ENCODE measurements around the gene TEN1. TPM values are rescaled to one million over a fixed set of nuclear protein-coding genes. Genes with fewer than 3 reads are reported as not detected.

TEN1 gene, protein sequence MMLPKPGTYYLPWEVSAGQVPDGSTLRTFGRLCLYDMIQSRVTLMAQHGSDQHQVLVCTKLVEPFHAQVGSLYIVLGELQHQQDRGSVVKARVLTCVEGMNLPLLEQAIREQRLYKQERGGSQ
- 9.4 and 12.6 TPM in 2 replicates for total RNA-seq
- 10.3 and 11.4 TPM in 2 replicates for polyA plus RNA-seq
- polyA plus RNA-seq (2012) = 15.3 and 18.4 TPM in 2 replicates
- 13.6 and 18.5 TPM in 2 replicates for polyA minus RNA-seq (ENCODE audit: low replicate concordance)

DNA sequence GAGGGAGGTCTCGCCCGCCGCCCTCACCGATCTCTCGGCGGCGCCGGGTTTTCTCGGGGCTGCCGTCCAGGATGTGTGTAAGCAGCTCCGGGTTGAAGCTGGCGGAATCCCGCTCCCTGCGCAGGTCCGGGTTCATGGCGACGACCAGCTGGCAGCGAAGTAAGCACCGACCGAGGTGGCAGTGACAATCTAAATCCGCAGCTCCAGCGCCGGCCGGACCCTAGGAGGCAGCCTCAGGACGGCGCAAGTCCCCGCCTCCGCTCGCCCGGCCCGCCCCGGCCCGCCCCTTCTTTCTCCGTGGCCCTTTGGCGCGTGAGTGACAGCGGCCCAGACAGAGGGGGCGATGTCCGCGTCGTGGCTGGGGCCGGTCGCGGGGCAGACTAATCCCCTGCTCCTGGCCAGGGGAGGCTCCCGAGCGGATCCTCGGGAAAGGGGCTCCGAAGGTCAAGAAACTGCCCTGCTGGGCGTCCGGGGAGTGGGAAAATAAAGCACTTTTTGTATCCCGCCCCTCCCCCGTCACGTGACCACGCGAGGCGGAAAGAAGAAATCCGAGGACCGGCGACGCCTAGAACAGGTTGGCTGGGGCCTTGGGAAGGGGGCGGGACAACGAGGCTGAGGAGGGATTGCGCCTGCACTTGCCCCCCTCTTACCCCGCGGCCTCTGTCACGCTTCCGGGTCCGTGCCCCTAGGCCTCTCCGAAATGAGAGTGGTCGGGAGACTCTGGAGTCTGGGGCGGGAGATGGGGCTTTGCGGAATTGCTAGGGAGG lies at the start of gene TEN1, which contains the start of gene ACOX1:
TSS of gene TEN1 (plus strand) at position 303 of the 767 bp plus-strand sequence. CDS start 6,953 bp downstream, outside the sequence.
TSS of gene ACOX1 (minus strand) at position 229 of the 767 bp plus-strand sequence. CDS start at position 136, 93 bp downstream.
- H3K9me3 ChIP-seq (ENCODE audit: control insufficient read depth, insufficient read depth, low read depth, low read length) = no peaks in the 10 kb centered on the region
- peak within 1 kb of the TSS; percentile 100 for H3K4me2 ChIP-seq (ENCODE audit: extremely low read depth, insufficient read depth, low read length)
- peak within 1 kb of the TSS; percentile 97 for H3K27ac ChIP-seq (ENCODE audit: insufficient read depth, low read length)
- H3K36me3 ChIP-seq (ENCODE audit: control insufficient read depth, insufficient read depth, low read length) = no peaks in the 10 kb centered on the region
- peaks cover 10% of the 10 kb centered on the region for H3K79me2 ChIP-seq (ENCODE audit: control insufficient read depth, insufficient read depth, low read length)
- H3K9ac ChIP-seq (ENCODE audit: insufficient read depth, low read length) = peak within 1 kb of the TSS; percentile 97
- no peak for TF ChIP-seq EZH2 (IDR thresholded peaks at IDR 0.05; ENCODE audit: low read length, missing control alignments)
- TF ChIP-seq, protein P1, sequence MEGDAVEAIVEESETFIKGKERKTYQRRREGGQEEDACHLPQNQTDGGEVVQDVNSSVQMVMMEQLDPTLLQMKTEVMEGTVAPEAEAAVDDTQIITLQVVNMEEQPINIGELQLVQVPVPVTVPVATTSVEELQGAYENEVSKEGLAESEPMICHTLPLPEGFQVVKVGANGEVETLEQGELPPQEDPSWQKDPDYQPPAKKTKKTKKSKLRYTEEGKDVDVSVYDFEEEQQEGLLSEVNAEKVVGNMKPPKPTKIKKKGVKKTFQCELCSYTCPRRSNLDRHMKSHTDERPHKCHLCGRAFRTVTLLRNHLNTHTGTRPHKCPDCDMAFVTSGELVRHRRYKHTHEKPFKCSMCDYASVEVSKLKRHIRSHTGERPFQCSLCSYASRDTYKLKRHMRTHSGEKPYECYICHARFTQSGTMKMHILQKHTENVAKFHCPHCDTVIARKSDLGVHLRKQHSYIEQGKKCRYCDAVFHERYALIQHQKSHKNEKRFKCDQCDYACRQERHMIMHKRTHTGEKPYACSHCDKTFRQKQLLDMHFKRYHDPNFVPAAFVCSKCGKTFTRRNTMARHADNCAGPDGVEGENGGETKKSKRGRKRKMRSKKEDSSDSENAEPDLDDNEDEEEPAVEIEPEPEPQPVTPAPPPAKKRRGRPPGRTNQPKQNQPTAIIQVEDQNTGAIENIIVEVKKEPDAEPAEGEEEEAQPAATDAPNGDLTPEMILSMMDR (conservative IDR thresholded peaks at IDR 0.05 in 1 of 2, IDR thresholded peaks at IDR 0.05 in 1 of 2; ENCODE audit: low read depth in 1 of 2, low read length in 2 of 2) = no peak
- no peaks in the 10 kb centered on the region for H3K27me3 ChIP-seq (ENCODE audit: control insufficient read depth, insufficient read depth, low read length)
- no peaks in the 10 kb centered on the region for H4K20me1 ChIP-seq (ENCODE audit: control insufficient read depth, extremely low read depth, insufficient read depth, low read length)
- H2AFZ ChIP-seq (ENCODE audit: low read length) = peak within 1 kb of the TSS; percentile 79
- H3K4me3 ChIP-seq (replicated peaks in 1 of 4; ENCODE audit: control extremely low read depth in 1 of 4, insufficient read depth in 1 of 4, low read depth in 3 of 4, low read length in 4 of 4) = peak within 1 kb of the TSS; percentile 74 to 95 (median 92)
- H3K4me1 ChIP-seq (ENCODE audit: control insufficient read depth, extremely low read depth, insufficient read depth, low read length) = peaks cover 7% of the 10 kb centered on the region
- peak; percentile 97 for DNase-seq (ENCODE audit: low read depth in 2 of 2)

DNA sequence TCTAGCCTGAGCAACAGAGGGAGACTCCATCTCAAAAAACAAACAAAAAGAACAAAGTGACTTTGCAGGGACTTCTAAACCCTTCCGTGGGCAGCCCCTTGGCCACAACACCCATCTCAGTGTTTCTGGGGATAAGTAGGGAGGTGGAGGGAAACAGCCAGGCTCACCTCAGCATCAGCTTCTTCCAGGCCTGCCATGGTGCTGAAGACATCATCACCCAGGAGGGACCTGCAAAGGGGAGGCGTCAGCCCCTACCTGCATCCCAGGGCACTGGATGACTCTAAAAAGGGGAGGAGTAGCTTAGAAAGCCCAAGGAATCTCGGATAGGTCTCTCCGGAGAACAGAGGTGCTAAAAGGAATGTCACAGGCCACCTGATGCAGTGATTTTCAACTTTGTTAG lies 48.0 kb upstream of the TEN1 start:
- no peaks in the 10 kb centered on the region for H3K4me1 ChIP-seq (ENCODE audit: control insufficient read depth, extremely low read depth, insufficient read depth, low read length)
- H3K4me3 ChIP-seq (replicated peaks in 1 of 4; ENCODE audit: control extremely low read depth in 1 of 4, insufficient read depth in 1 of 4, low read depth in 3 of 4, low read length in 4 of 4) = no peak overlapping the region
- H3K9me3 ChIP-seq (ENCODE audit: control insufficient read depth, insufficient read depth, low read depth, low read length) = no peaks in the 10 kb centered on the region
- H3K27ac ChIP-seq (ENCODE audit: insufficient read depth, low read length) = no peak overlapping the region
- no peaks in the 10 kb centered on the region for H4K20me1 ChIP-seq (ENCODE audit: control insufficient read depth, extremely low read depth, insufficient read depth, low read length)
- no peak for DNase-seq (ENCODE audit: low read depth in 2 of 2)
- no peaks in the 10 kb centered on the region for H3K27me3 ChIP-seq (ENCODE audit: control insufficient read depth, insufficient read depth, low read length)
- no peak overlapping the region for H3K9ac ChIP-seq (ENCODE audit: insufficient read depth, low read length)
- TF ChIP-seq, protein P1 (conservative IDR thresholded peaks at IDR 0.05 in 1 of 2, IDR thresholded peaks at IDR 0.05 in 1 of 2; ENCODE audit: low read depth in 1 of 2, low read length in 2 of 2) = no peak
- no peak for TF ChIP-seq EZH2 (IDR thresholded peaks at IDR 0.05; ENCODE audit: low read length, missing control alignments)
- H2AFZ ChIP-seq (ENCODE audit: low read length) = no peak overlapping the region
- no peak overlapping the region for H3K4me2 ChIP-seq (ENCODE audit: extremely low read depth, insufficient read depth, low read length)
- H3K79me2 ChIP-seq (ENCODE audit: control insufficient read depth, insufficient read depth, low read length) = no peaks in the 10 kb centered on the region
- H3K36me3 ChIP-seq (ENCODE audit: control insufficient read depth, insufficient read depth, low read length) = no peaks in the 10 kb centered on the region

DNA sequence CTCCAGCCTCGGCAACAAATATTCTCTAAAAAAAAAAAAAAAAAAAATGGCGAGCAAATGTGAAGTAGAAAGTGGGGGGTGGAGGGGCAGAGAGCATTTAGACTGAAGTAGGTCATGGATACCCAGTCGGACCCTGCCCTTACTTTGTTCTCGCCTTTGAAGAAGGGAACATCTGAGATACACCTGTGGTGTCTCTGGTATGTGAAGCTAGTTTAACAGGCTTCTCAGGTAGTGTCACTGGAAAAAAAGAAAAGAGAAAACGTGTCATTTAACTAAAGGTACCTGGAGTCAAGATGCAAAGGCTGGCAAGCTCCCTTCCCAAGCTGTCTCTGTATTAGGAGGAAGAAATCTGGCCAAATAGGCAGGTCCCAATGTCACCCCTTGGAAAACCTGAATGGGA lies 46.2 kb upstream of the TEN1 start:
- Histone ChIP-seq H3K4me3 (replicated peaks in 1 of 4; ENCODE audit: control extremely low read depth in 1 of 4, insufficient read depth in 1 of 4, low read depth in 3 of 4, low read length in 4 of 4) (no peak overlapping the region), H3K27ac (ENCODE audit: insufficient read depth, low read length) (no peak overlapping the region), H3K4me2 (ENCODE audit: extremely low read depth, insufficient read depth, low read length) (no peak overlapping the region), H2AFZ (ENCODE audit: low read length) (no peak overlapping the region), H3K9me3 (ENCODE audit: control insufficient read depth, insufficient read depth, low read depth, low read length) (no peaks in the 10 kb centered on the region), H4K20me1 (ENCODE audit: control insufficient read depth, extremely low read depth, insufficient read depth, low read length) (no peaks in the 10 kb centered on the region), H3K9ac (ENCODE audit: insufficient read depth, low read length) (no peak overlapping the region), H3K79me2 (ENCODE audit: control insufficient read depth, insufficient read depth, low read length) (no peaks in the 10 kb centered on the region), H3K36me3 (ENCODE audit: control insufficient read depth, insufficient read depth, low read length) (no peaks in the 10 kb centered on the region), H3K27me3 (ENCODE audit: control insufficient read depth, insufficient read depth, low read length) (no peaks in the 10 kb centered on the region), H3K4me1 (ENCODE audit: control insufficient read depth, extremely low read depth, insufficient read depth, low read length) (no peaks in the 10 kb centered on the region)
- DNase-seq (ENCODE audit: low read depth in 2 of 2) = no peak
- TF ChIP-seq, protein P1 (conservative IDR thresholded peaks at IDR 0.05 in 1 of 2, IDR thresholded peaks at IDR 0.05 in 1 of 2; ENCODE audit: low read depth in 1 of 2, low read length in 2 of 2) = no peak
- TF ChIP-seq EZH2 (IDR thresholded peaks at IDR 0.05; ENCODE audit: low read length, missing control alignments) = no peak
